ENCODE data around the gene CDKL2. TPM values are rescaled to one million over a fixed set of nuclear protein-coding genes. Genes with fewer than 3 reads are reported as not detected.
A peak's percentile ranks its signal among the peaks of the same experiment; 100 is the strongest.

CDKL2 gene
- total RNA-seq, 1 experiment from 2014 or later = 1.5 TPM

DNA sequence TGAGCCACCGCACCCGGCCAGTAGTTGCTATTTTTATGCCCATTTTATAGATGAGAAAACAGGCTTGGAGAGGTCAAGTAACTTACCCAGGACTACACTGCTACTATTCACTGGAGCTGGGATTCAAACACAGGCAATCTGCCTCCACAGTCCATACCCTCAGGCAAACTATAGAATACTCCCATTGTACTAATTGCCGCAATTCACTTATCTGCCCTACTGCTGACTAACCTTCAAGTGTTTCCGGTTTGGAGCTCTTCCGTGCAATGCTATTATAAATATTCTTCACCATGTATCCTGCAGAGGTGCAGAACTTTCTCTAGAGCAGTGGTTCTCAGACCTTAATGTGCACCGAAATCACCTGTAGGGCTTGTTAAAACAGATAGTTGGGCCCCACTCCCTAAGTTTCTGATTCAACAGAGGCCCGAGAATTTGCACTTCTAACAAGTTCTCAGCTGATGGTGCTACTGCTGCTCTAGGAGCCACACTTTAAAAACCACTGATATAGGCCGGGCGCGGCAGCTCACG lies 44.7 kb upstream of the CDKL2 start:
- TF ChIP-seq EZH2 (IDR thresholded peaks at IDR 0.05; ENCODE audit: borderline replicate concordance, low read depth, low read length, poor library complexity, severe bottlenecking) = no peak
- no peak for TF ChIP-seq CTCF (conservative IDR thresholded peaks at IDR 0.05; ENCODE audit: low read depth, low read length)
- POLR2A ChIA-PET (ENCODE audit: low non-redundant PET) = no interaction called here
- intact Hi-C loops (cut with micrococcal nuclease; ENCODE audit: unreplicated experiment) = no loop called here
- no peak overlapping the region for H3K27ac ChIP-seq (ENCODE audit: low read depth, low read length, poor library complexity, severe bottlenecking)
- no peak overlapping the region for H3K4me3 ChIP-seq (ENCODE audit: low read depth, low read length, poor library complexity, severe bottlenecking)
- no peaks in the 10 kb centered on the region for H3K9me3 ChIP-seq (ENCODE audit: low read depth, low read length, poor library complexity, severe bottlenecking)
- no peaks in the 10 kb centered on the region for H3K27me3 ChIP-seq (replicated peaks; ENCODE audit: insufficient read depth, low read depth, low read length, poor library complexity)
- CTCF ChIA-PET = no interaction called here
- H3K36me3 ChIP-seq (ENCODE audit: insufficient read depth, low read length, poor library complexity, severe bottlenecking) = no peaks in the 10 kb centered on the region
- DNase-seq (ENCODE audit: low spot score) = no peak
- no peaks in the 10 kb centered on the region for H3K4me1 ChIP-seq (ENCODE audit: insufficient read depth, low read length, poor library complexity, severe bottlenecking)
- BruUV-seq (replicated peaks) = no TSS peak

DNA sequence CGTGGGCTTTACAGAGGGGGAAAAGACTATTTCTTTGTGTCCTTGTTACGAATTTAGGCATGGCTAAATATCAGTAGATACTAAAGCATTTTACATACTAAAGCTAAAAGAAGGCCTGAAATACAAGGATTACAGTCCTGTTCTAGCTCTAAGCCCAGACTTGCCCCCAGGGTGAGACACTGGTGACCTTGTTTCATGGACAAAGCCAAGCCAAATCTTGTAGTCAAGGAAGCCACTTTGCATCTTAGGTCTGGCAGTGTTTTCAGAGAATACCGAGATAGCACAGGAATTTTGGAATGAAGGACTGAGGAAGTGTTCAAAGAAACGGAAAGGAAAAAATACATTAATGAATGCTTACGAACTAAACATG lies 43.6 kb upstream of the CDKL2 start:
- BruUV-seq (replicated peaks) = TSS peak; percentile 98
- ChIA-PET POLR2A (ENCODE audit: low non-redundant PET) (no interaction called here), CTCF (no interaction called here)
- no peaks in the 10 kb centered on the region for H3K36me3 ChIP-seq (ENCODE audit: insufficient read depth, low read length, poor library complexity, severe bottlenecking)
- TF ChIP-seq CTCF (conservative IDR thresholded peaks at IDR 0.05; ENCODE audit: low read depth, low read length) (no peak), EZH2 (IDR thresholded peaks at IDR 0.05; ENCODE audit: borderline replicate concordance, low read depth, low read length, poor library complexity, severe bottlenecking) (no peak)
- H3K27me3 ChIP-seq (replicated peaks; ENCODE audit: insufficient read depth, low read depth, low read length, poor library complexity) = no peaks in the 10 kb centered on the region
- H3K9me3 ChIP-seq (ENCODE audit: low read depth, low read length, poor library complexity, severe bottlenecking) = no peaks in the 10 kb centered on the region
- H3K27ac ChIP-seq (ENCODE audit: low read depth, low read length, poor library complexity, severe bottlenecking) = peak overlapping the region; percentile 89
- H3K4me1 ChIP-seq (ENCODE audit: insufficient read depth, low read length, poor library complexity, severe bottlenecking) = no peaks in the 10 kb centered on the region
- DNase-seq (ENCODE audit: low spot score) = no peak
- peak overlapping the region; percentile 91 for H3K4me3 ChIP-seq (ENCODE audit: low read depth, low read length, poor library complexity, severe bottlenecking)
- intact Hi-C loops (cut with micrococcal nuclease; ENCODE audit: unreplicated experiment) = loop anchor here (5.0 kb wide), 1 partner anchor 48 kb away; the partner anchor contains the start of gene USO1

DNA sequence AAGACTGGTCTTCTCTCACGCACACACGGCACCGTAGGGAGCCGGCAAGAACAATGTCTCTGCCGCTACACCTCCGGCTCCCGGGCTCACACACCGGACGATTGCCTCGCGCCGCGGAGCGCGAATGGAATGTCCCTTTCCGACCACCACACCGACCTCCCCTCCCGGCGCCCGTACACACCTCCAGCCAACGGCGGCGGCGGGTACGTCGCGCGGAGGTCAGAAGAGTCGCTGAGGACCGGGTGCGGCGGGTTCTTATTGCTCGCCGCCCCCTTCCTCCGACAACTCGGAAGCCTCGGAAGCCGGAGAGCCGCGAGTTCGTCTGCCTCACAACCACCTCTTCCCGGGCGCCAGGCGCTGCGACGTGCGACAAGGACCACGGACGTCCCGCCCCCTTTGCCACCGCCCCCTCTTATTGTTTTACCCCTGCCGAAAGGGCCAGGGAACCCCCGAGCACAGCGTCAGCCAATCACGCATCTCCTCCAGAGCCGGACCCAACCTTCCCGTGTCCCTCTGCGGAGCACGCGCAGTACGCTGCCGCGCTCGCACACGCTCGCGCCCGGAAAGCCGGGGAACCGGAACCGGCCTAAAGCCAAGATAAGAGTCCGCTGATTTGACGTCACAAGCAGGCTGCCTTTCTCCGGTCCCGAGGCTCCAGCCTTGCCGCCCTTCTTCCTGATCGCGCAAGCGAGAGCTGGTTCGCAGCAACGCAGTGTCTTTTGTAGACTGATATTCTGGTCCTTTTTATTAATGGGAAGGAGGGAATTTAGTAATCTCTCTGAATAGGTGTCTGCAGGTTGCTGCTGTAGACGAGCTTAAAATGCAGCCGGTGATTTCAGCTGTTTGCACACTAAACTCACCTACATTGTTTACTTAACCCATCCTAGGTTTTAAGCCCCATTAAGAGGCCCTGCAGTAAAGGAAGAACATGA lies 43.0 kb upstream of the CDKL2 start, which contains the start of gene G3BP2:
Gene G3BP2, minus strand, starts transcription at position 385 of the 932 bp plus-strand sequence. CDS start 11,386 bp downstream, outside the sequence.
- Histone ChIP-seq H3K4me1 (ENCODE audit: insufficient read depth, low read length, poor library complexity, severe bottlenecking) (no peaks in the 10 kb centered on the region), H3K9me3 (ENCODE audit: low read depth, low read length, poor library complexity, severe bottlenecking) (no peaks in the 10 kb centered on the region), H3K4me3 (ENCODE audit: low read depth, low read length, poor library complexity, severe bottlenecking) (peak within 1 kb of the TSS; percentile 91), H3K27ac (ENCODE audit: low read depth, low read length, poor library complexity, severe bottlenecking) (peak within 1 kb of the TSS; percentile 89), H3K36me3 (ENCODE audit: insufficient read depth, low read length, poor library complexity, severe bottlenecking) (no peaks in the 10 kb centered on the region), H3K27me3 (replicated peaks; ENCODE audit: insufficient read depth, low read depth, low read length, poor library complexity) (no peaks in the 10 kb centered on the region)
- intact Hi-C loops (cut with micrococcal nuclease; ENCODE audit: unreplicated experiment) = loop anchor here (5.0 kb wide), 1 partner anchor 49 kb away; the partner anchor contains the start of gene USO1
- no TSS peak for BruUV-seq (replicated peaks)
- TF ChIP-seq EZH2 (IDR thresholded peaks at IDR 0.05; ENCODE audit: borderline replicate concordance, low read depth, low read length, poor library complexity, severe bottlenecking) (no peak), CTCF (conservative IDR thresholded peaks at IDR 0.05; ENCODE audit: low read depth, low read length) (no peak)
- POLR2A ChIA-PET (ENCODE audit: low non-redundant PET) = no interaction called here
- DNase-seq (ENCODE audit: low spot score) = peak; percentile 96
- CTCF ChIA-PET = no interaction called here

All from A673 (cell line).